Kidney epithelial cell (primary cell): ENCODE data around the gene PER1. TPM values are rescaled to one million over a fixed set of nuclear protein-coding genes. Genes with fewer than 3 reads are reported as not detected.

Experiments
- DNase-seq: peaks from one replicate; pipeline ENCODE4 v3.0.0-alpha.2; 2010; ENCODE audit warnings: low read depth
- H3K27me3 ChIP-seq: 2 replicates; pipeline ENCODE4 v1.6.0; 2011; ENCODE audit warnings: low read length; ENCODE audit not compliant: control insufficient read depth, insufficient read depth
- H3K36me3 ChIP-seq: 2 replicates; pipeline ENCODE4 v1.5.1; 2011; ENCODE audit warnings: low read length; ENCODE audit not compliant: control insufficient read depth, insufficient read depth
- H3K4me3 ChIP-seq: 2 replicates; pipeline ENCODE4 v1.5.1; 2011; ENCODE audit warnings: low read depth, mild to moderate bottlenecking, control low read depth, low read length
- CTCF ChIP-seq: IDR thresholded peaks from 2 replicates; pipeline ENCODE4 v1.5.1; 2011; ENCODE audit warnings: mild to moderate bottlenecking, moderate library complexity, low read length, control low read depth, inconsistent platforms; ENCODE audit not compliant: insufficient read depth, poor library complexity, severe bottlenecking
- total RNA-seq: library from RNA; depleted of rRNA; stranded (reverse); fragments of >200 nt; gene quantifications from 2 replicates; pipeline ENCODE4 v1.2.3, GENCODE V29; 2015

The PER1 gene
- total RNA-seq, 1 donor from 2014 or later, result 11.0 TPM

GRCh38 chr17:8155231-8155995 lies 3.2 kb upstream of the PER1 start:
- peaks cover 3% of the 10 kb centered on the region for H3K36me3 ChIP-seq
- peak overlapping the region; percentile 70 for H3K4me3 ChIP-seq
- no peak for DNase-seq
- no peaks in the 10 kb centered on the region for H3K27me3 ChIP-seq
- no peak for TF ChIP-seq CTCF

- H3K36me3 ChIP-seq, result peaks cover 3% of the 10 kb centered on the region
- no peak overlapping the region for H3K4me3 ChIP-seq
- no peak for TF ChIP-seq CTCF
- no peak for DNase-seq
- no peaks in the 10 kb centered on the region for H3K27me3 ChIP-seq
Observed at GRCh38 chr17:8154608-8155155, 2.5 kb upstream of the PER1 start.

DNA sequence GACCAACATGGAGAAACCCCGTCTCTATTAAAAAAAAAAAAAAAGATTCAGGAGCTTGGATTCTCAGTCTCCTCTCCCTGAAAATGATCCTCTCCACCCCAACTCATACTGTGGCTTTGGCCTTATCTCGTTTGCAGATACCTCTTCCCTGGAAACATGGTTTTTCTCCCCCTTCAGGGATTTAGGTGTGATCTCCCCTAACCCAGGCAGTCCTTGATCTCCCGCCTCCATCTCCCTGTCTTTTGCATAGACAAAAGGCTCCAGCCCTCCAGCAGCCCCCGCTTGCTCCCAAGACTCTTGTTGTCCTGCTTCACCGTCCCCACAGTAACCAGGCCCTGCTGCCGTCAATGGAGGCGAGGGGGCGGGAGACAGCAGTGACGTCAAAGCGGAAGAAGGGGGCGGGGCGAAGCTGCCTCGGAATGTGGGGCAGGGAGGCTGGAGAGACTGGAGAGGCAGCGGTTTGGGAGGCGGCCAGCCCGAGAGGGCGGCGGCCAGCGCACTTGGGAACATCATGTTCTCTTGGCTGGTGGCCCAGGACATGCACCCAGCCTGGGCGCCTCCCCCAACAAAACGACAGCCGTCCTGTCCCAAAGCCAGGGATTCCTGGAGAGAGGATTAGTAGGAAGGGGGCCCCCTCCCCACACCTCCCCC lies 1.9 kb upstream of the PER1 start:
- DNase-seq, result peak; percentile 93
- no peak for TF ChIP-seq CTCF
- no peaks in the 10 kb centered on the region for H3K27me3 ChIP-seq
- peaks cover 3% of the 10 kb centered on the region for H3K36me3 ChIP-seq
- H3K4me3 ChIP-seq, result peak overlapping the region; percentile 12

DNA sequence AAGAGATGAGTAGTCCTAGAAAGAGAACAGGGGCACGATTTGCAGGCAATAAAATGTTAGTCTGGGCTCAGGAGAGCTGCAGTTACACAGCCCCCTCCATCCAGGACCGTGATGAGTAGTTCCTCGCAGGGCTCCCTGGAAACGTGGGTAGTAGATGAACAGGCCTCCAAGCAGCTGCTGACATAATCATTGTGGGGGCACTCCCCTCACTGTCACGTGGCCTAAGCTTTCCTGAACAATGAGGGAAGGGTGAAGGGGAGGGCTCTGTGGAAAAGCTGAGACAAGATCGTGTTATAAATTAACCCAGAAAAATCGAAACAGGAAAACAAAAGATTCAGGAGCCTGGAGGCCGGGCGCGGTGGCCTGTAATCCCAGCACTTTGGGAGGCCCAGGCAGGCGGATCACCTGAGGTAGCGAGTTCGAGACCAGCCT lies 1.3 kb upstream of the PER1 start:
- no peaks in the 10 kb centered on the region for H3K27me3 ChIP-seq
- no peak for TF ChIP-seq CTCF
- peaks cover 3% of the 10 kb centered on the region for H3K36me3 ChIP-seq
- DNase-seq, result peak; percentile 95
- no peak overlapping the region for H3K4me3 ChIP-seq

GRCh38 chr17:8153031-8153451 lies 837 bp upstream of the PER1 start:
- Histone ChIP-seq H3K36me3 (peaks cover 2% of the 10 kb centered on the region), H3K4me3 (no peak overlapping the region), H3K27me3 (no peaks in the 10 kb centered on the region)
- TF ChIP-seq CTCF, result no peak
- no peak for DNase-seq
